Eye (tissue), 1 donor: ENCODE measurements around the gene MORC2.

Experiments used
- DNase-seq: peaks from one replicate; pipeline ENCODE4 v3.0.0-alpha.2; 2015

Gene MORC2

DNA sequence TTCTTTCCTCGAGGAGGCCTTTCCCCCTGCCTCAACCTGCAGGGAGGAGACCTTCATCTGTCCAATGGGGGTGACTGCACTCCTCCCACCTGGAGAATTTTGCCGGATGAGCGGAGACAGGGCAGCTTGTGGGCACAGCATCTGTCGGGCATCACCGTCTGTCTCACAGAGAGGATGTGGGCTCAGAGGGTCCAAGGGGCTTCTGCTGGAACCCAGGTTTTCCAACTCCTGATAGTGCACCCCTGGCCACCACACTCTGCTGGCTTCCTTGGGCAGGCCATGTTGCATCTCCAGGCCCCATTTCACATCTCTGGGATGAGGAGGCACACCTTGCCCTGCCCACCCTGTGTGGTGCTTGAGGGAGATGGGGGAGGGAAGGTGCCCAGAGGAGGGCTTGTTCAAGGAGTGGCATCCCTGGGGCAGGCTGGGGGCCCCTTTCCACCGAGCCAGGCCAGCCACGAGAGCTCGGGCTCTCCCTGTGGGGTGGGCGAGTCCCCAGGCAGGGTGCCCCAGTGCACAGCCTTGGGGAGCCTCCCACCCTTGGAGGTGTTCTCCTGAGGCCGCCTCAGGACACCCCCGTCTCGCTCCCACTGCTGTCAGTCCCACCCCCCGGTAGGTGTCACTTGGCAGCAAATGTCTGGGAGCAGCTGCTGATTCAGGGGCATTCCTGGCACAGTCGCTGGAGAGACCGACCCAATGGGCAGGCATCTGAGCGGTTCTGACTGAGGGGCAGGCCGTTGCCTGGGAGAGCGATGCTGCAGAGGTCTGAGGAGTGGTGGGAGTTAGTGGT lies 84.2 kb downstream of the MORC2 start:
- no peak for DNase-seq

DNA sequence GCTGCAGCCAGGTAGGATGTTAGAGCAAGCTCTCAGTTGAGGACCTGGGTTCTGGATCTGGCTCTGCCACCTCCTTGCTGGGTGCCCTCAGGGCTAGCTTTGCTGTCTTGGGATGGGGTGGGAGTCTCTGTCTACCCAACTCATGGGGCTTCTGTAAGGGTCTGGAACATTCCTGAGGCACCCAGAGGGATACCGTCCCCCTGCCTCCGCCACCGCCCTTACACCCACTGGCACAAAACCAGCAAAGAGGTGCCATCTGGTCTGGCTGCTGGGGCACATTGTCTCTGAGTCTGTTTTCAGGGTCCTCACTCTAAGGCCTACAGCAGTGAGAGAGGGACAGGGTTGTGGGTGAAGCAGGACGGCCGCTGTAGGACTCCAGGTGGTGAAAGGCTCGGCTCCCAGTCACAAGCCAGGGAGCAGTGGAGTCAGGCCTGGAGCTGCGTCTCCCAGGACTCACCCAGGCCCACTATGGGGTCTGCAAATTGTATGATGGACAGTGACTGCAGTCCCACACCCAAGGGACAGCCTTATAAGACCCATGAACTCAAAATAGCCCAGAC lies 84.9 kb downstream of the MORC2 start:
- no peak for DNase-seq

DNA sequence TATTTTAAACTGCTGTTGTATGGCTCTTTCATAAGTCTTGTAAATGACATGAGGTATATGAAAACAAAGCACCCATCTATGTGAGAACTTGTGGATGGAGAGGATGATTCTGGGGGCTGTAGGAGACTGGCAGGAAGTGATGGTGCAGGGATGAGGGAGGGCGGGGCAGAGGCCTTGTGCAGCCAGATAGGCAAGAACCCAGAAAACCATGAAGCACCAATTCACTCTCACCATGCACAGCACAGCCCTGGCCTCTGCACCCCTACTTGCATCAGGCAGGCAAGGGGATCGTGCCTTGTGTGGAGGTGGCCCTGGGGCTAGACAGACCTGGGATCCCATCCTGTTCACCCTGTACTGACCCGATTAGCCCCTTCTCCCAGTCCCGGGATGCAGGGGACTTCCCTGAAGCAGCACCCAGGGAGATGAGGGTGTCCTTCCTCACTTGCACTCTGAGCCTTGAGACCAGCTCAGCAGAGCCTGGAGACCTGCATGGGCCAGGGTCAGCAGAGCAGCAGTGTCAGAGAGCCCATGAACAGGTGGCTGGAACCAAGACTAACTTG lies 85.5 kb downstream of the MORC2 start:
- no peak for DNase-seq

DNA sequence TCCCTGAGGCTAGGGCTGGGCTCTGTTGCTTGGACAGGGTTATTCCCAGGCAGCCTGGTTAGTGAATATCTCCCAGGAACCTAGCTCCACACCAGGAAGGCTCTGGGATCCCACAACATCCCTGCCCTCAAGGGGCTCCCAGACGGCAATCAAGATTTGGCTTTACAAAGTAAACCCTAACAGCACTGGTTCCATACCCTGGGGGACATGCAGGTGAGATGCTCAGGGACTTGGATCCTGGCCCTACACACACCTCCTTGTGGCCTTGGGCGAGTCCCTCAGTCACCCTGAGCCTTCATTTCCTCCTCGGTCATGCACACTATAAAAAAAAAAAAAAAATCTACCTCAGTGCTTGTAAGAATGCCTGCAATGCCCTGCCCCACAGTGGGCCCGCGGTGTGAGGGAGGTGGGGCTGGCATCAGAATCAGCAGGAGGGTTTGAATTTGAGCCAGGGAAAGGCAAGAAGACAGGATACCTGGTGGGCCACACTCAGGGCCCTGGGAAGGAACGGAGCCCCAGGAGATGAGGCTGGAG lies 86.3 kb downstream of the MORC2 start:
- DNase-seq = no peak

GRCh38 chr22:30881361-30882183 lies 87.0 kb downstream of the MORC2 start:
- DNase-seq = peak; percentile 82

- no peak for DNase-seq
These were observed 87.7 kb downstream of the MORC2 start for GRCh38 chr22:30880847-30881246.

DNA sequence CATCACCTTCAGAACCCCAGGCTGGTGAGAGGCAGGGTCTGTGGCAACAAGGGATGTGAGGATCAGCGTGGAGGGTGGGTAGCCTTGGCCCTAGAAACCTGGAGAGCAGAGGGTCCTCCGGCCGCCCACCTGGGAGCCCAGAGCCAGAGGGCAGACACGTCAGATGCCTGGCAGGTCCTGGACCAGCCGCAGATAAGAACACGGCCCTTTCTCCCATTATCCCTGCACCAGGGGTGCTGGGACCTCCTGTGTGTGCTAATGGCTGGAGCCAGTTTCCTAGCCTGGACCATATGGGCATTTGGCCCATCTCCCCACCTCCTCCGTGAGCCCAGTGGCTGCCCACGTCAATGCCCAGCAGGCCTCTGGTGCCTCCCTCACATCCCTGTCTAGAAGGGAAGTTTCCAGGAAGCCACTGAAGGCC lies 88.4 kb downstream of the MORC2 start:
- no peak for DNase-seq

GRCh38 chr22:30879415-30879797 lies 89.2 kb downstream of the MORC2 start:
- no peak for DNase-seq

- DNase-seq = peak; percentile 69
These were observed 89.8 kb downstream of the MORC2 start for GRCh38 chr22:30878516-30879414.

GRCh38 chr22:30877662-30878515 lies 90.7 kb downstream of the MORC2 start:
- DNase-seq = peak; percentile 50

- DNase-seq = peak; percentile 31
These were observed 91.5 kb downstream of the MORC2 start for GRCh38 chr22:30876915-30877553.

GRCh38 chr22:30876221-30876751 lies 92.3 kb downstream of the MORC2 start:
- no peak for DNase-seq

- DNase-seq = no peak
These were observed 92.9 kb downstream of the MORC2 start for GRCh38 chr22:30875481-30876215.
